ENCODE results near the gene ARMH2.

The ARMH2 gene

GRCh38 chr6:24798740-24799540 lies at the start of gene ARMH2:
Gene ARMH2 (minus strand): TSS chr6:24798917. CDS start chr6:24798857, 60 bp downstream.
- DNase-seq (ENCODE audit: low spot score): no peak

DNA sequence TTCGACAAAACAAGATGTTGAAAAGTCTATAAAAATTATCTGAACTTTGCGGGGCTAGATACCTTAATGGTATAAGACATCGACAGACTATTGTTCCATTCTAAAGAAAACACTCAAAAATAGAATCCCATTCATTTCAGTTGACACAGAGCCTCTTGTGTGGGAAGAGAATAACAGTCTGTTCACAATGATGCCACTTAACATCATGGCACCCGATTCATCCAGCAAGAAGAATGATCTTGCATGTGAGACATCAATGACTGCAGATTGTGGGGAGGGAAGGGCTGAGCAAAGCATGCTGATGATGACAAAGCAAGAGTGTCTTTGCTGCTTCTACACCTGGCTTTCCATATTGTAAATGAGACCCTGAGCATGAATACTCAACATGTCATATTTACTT lies 49.7 kb upstream of the ARMH2 start:
- no peak for DNase-seq (ENCODE audit: low spot score)

DNA sequence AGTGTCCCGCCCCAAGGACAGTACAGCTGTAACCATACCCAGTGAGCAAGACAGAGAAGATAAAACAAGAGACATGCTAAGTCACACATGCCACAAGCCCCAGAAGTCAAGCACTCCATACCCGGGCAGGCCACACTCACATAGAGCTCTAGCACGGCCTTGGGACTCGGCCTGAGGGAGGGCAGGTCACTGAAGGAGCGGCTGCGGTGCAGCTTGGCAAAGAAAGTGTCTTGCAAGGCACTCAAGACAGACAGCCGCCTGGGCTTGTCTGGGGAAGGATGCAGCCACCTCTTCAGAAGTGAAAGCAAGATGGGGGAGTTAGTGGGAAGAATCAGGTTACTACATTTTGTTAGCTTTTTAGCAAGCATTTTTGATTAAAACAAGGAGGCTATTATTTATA lies 48.7 kb upstream of the ARMH2 start:
- DNase-seq (ENCODE audit: low spot score): no peak

DNA sequence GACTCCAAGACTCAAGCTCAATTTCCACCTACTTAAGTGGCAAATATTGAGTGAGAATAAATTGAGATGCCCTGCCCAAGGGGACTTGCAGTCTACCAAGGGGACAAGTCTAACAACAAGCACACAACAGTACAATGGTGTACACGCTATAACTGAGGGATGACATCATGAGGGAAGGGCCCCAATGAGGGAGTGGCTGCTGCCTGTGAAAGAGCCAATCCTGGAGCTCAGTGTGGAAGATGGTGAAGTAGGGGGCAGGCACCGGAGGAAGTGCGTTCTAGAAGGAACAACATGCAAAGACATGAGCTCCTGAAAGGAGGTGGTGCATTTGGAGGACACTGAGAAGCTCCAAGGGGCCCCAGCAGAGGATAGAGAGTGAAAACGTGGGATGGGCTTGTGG lies 46.9 kb upstream of the ARMH2 start:
- no peak for DNase-seq (ENCODE audit: low spot score)

- no peak for DNase-seq (ENCODE audit: low spot score)
Measured at GRCh38 chr6:24844903-24845302, 46.2 kb upstream of the ARMH2 start.

- DNase-seq (ENCODE audit: low spot score): no peak
Measured at GRCh38 chr6:24844061-24844460, 45.3 kb upstream of the ARMH2 start.

DNA sequence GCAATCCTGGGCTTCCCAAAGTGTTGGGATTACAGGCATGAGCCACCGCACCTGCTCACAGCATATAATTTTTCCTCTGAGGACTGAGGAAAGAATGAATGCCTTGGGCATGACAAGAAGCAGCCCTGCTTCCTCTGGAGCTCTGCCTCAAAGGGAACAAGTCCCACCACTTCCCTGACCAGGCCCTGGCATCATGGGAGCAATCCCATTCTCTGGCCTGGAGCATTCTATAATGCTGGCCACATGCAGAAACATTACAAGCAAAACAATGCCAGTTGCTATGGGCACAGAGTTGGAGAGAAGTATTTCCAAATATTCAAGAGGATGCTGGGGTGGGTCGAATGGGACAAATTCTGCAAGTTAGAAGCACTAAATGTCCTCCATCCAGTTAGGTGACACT lies 41.5 kb upstream of the ARMH2 start:
- DNase-seq (ENCODE audit: low spot score): no peak

DNA sequence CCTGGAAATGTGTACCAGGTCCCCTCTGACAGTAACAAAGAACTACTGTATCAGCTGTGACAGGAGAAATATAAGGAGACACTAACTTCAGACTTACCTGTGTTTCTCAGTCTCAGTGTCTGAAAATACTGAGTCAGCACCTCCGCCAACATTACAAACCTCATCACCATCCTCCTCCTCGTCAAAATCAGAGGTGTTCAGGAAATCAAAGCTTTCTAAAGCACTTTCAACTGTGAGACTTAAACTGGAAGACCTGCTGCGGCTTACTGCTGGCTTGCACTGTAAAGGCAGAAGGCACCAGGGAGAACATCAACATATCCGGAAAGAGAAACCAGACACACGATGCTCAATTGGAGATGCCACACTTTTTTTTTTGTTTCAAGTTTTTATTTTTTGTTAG lies 40.3 kb upstream of the ARMH2 start:
- no peak for DNase-seq (ENCODE audit: low spot score)

GRCh38 chr6:24838081-24838480 lies 39.4 kb upstream of the ARMH2 start:
- no peak for DNase-seq (ENCODE audit: low spot score)

- peak; percentile 39 for DNase-seq (ENCODE audit: low spot score)
Measured at GRCh38 chr6:24836109-24836508, 37.4 kb upstream of the ARMH2 start.

DNA sequence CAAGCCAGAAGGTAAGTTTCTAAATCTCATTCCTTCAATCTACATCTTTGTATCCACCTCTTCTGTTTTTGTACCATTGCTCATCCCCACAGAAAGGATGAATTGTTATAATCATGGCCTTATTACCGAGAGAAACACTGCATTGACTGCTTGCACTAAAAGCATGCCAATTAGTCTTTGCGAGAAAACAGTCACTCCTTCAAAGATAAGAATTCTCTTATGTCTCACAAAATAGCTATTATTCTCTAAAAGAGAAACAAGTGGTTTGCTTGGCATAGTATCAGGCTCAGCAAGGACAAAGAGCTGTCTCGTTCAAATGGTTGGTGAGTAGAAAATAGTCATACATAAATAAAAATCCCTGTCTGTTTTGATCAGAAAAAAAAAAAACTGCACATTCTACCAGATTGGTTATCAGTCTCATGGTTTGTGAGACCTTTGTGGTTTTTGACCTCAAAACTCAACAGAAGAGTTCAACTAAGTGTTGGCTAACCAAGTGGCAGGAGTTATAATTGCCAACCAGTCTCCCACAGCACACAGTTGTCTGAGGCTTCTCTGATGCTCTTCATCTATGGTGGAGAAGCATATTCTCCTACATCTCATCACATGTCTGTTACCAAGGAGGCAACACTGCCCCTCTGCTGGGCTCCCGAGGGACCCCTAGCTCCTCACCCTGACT lies 35.1 kb upstream of the ARMH2 start:
- DNase-seq (ENCODE audit: low spot score): no peak

- no peak for DNase-seq (ENCODE audit: low spot score)
Measured at GRCh38 chr6:24832794-24833193, 34.1 kb upstream of the ARMH2 start.

DNA sequence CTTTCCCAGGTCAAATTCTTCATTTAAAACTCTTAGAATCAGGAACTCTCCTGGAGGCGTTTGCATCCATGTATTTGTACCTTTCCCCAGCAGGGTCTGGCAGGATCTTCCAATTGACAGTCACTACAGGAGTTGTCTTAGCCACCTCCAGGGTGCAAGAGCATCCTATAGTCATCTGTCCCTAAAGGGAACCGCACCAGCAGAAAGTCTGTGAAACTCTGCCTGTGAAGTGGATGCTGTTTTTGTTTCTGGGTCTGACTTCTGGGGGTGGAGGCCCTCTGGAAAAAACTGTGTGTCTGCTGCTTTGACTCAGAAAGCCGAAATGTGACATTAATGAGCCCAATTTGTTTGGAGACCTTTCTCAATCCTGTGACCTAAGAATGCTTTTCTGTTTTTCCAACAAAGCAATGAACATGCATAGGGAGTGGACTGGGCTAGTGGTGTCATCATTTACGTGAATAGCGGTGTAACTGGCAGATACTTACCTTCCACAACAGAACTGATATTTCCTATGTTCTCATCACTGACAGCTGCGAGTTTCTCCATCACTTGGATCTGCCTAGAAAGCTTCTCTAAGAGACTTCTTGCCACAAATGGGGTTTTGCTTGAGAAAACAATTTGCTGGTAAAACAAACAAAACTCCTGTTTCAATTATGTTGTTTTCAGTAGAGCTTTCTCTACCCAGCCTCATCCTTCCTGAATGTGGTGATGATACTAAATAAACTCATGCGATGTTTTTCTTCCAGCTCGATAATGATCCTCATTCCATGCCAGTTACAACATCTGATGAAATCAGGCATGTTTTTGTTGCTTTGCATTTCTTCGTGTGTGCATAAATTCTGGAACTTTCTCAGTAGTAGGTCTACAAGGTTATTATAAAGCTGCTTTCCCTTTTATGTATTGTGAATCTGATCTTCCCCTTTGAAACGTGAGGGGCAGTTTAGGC lies 33.3 kb upstream of the ARMH2 start:
- no peak for DNase-seq (ENCODE audit: low spot score)

DNA sequence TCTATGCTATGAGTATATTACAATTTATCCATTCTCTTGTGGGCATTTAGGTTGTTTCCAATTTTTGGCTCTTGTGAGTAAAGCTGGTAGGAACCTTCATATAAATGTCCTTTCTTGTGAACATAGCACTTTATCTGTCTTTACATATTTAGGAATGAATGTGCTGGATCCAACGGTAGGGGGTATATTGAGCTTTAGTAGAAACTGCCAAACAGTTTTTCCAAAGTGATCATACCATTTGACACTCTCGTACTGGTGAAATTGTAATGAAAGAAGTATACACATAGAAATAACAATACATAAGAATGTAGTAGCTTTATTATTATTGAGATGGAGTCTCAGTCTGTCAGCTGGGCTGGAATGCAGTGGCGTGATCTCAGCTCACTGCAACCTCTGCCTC lies 30.9 kb upstream of the ARMH2 start:
- DNase-seq (ENCODE audit: low spot score): no peak

- DNase-seq (ENCODE audit: low spot score): no peak
Measured at GRCh38 chr6:24827970-24828369, 29.3 kb upstream of the ARMH2 start.

DNA sequence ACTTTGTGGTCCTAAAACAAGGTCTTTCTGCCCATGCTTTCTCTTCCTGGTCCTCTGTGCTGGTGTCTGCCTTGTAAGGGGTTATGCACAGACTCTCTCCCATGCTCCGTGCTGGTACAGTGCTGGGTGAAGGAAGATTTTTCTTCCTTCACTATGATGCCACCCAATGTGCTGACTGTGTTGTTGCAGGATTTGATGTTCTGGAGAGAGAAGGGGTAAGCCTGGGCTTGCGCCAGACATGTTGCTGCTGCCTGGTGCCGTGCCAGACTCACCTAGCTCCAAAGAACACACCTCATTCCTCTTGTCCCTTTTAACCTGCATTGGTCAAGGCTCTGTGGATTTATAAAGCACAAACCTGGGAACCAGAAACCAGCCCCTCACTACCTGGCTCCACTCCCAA lies 28.4 kb upstream of the ARMH2 start:
- no peak for DNase-seq (ENCODE audit: low spot score)

DNA sequence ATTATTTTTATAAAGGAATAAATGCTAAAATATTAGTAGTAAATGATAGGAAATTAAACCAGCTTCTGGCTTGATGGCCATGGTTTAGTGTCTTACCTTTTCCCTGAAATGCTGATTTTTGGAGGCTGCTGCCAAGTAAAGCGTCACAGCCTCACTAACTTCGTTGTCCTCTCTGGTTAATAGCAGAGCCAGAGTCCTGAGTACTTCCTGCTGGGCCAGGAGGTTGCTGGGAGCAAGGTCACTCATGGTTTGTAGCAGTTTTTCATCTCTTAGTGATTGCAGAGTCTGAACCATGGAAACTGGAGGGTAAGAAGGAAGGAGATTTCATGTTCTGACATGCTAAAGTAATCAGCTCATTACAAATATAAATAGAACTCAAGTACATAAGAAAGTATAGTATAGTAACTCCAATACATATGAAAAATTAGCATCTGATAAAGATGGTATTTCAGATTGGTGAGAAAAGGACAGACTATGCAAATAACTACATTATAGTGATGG lies 26.5 kb upstream of the ARMH2 start:
- no peak for DNase-seq (ENCODE audit: low spot score)

DNA sequence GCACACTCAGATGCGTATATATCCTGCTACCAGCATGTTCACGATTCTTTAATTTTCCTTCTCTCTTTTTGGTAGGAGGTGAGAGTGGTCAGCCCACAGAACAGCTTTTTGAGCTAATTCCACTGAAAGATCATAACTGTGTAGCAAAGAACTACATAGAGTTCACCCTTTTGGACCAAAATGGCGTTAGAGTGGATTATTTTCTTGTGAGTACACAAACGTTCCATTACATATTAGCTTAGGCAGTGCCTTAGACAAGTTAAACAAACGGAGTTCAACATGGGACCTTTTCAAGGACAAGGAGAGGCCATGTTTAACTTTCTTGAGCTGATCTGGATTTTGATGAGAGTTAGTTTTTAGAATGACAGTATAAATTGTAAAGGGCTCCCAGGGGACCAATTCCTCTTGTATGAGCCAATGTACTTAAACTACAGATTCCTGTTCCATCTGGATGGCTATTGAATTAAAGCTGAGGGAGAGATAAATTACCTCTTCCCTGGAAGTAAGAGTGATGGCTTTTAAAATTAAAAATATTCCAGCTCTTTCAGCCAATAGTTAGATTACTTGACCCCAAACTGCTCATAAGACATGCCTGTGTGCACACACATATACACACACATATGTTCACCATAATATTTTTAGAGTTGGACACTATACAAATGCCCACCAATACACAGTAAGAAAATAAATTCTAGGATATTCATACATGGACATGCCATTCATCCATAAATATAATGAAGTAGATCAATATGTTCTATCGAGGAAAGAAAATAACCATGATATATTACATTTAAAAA lies 25.6 kb upstream of the ARMH2 start:
- no peak for DNase-seq (ENCODE audit: low spot score)

DNA sequence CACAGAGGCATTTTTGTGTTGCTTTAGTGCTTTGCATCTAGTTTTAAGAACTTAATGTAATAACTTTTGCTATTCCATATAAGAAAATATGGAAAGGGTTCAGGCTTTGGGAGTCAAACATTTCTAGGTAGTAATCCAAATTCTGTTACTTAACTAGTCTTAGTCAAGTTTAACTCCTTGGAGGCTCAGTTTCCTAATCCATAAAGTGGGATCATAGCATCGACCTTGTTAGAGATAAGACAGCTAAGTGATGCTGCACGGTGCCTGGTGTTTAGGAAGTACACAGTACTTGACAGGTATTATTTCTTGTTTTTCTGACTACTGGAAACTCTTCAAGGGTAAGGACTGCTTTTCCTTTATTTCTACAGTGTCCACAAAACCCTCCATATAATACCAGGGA lies 24.5 kb upstream of the ARMH2 start:
- DNase-seq (ENCODE audit: low spot score): no peak

DNA sequence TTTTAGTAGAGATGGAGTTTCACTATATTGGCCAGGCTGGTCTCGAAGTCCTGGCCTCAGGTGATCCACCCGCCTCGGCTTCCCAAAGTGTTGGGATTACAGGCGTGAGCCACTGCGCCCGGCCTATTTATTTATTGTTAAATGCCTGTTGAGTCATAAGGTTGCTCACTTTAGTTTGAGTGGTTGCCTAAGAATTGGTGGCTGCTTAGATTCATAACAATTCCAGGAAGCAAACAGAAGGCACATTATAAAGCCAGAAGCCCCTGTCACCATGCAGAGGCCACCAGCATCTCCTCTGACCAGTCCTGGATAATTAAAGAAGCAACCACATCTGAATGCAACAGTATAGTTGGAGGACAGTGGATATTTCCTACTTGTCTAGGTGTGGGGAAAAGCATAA lies 24.0 kb upstream of the ARMH2 start:
- DNase-seq (ENCODE audit: low spot score): no peak

DNA sequence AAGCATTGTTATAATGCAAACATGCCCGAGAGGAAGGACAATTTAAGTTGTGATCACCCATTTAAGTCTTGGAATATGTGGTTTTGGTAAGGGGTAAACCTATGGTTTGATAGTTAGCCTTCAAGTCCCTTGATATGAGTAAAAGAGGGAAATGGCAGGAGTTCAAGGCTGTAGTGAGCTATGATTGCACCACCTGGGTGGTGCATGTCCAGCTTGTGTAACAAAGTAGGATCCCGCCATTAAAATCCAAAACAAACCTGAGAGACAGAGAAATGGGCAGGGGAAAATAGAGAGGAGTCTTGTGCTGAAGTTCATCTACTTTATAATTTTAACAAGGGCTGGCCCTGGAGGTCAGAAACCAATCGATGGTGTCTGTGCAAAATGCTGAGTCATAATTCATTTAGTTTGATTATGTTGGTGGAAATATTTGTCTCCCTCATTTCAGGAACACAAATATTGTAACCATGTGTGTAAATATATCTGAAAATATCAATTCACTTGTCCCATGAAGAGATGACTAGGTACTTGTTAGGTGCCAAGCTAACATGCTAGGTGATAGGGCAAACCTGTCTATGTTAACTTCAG lies 23.2 kb upstream of the ARMH2 start:
- DNase-seq (ENCODE audit: low spot score): no peak
